ENCODE measurements around the gene OPTN. TPM values are rescaled to one million over a fixed set of nuclear protein-coding genes. Genes with fewer than 3 reads are reported as not detected.
"Not testable (repeated sequence)": the region's sequence is repeated elsewhere in the genome, so short reads cannot be mapped to it uniquely, and the experiment has no call there.

Gene OPTN
- polyA plus RNA-seq (ENCODE audit: insufficient read length): 38.0 TPM

DNA sequence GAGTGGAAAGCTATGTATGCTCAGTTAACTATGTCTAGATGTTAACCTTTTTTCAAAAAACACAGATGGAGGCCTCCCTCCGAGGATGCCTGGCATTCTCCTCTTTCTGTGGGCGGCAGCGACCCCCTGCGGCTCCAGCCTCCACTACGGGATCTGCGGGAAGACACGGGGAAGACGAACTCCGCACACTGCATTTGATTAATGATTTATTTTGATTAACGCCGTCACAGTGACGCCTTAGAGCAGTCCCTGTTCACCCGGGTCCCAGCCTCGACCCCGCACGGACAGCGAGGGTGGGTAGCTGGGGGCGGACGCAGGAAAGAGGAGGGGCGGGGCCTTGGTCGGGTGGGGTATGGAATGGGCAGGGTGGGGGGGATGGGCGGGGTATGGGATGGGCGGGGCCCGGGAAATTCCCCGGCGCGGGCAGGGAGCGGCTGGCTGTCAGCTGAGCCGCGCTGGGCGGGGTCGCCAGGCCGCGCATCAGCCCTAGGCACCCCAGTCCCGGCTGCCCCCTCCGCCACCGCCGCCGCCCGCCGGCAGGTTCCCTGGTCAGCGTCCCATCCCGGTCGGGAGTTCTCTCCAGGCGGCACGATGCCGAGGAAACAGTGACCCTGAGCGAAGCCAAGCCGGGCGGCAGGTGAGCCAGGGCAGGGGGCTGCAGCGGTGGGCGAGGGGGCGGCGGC lies at the start of gene OPTN:
Gene OPTN, plus strand, starts transcription at position 498 of the 683 bp plus-strand sequence. CDS start 8,960 bp downstream, outside the sequence.
- peak; percentile 80 for DNase-seq

DNA sequence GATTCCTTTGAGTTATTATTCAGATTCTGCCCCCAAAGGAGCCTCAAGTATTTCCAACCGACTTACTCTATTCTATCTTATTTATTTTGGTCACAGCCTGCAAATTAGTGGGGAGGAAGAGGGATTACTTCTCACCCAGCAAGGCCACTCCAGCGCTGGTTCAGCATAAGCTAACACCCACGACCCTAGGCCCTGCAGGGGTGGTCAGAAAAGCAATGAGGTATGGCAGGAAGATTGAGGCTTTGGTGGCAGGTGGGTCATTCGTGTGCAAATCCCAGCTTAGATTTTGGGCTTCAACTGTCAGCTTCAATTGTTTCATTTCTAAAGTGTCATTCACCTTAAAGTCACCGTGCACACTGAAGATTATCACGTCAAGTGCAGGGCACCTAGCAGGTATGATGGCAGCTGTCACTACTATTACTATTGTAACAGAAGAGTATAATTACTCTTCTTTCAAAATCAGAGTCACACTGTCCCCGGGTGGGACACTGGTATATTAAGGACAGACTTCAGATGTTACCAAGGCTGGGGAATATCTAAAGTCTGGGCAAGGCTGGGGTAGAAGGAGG lies 48.8 kb upstream of the OPTN start:
- no peak for DNase-seq

DNA sequence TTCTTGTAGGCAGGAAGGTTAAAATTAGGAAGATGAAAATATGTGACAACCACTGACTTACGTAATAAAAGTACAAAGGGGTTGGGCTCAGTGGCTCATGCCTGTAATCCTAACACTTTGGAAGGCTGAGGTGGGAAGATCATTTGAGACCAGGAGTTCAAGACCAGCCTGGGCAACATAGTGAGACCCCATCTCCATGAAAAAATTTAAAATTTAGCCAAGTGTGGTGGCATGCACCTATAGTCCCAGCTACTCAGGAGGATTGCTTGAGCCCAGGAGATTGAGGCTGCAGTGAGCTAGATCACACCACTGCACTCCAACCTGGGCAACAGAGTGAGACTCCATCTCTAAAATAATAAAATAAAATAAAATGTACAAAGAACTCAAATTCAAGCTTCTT lies 46.8 kb upstream of the OPTN start:
- DNase-seq: not testable (repeated sequence)

DNA sequence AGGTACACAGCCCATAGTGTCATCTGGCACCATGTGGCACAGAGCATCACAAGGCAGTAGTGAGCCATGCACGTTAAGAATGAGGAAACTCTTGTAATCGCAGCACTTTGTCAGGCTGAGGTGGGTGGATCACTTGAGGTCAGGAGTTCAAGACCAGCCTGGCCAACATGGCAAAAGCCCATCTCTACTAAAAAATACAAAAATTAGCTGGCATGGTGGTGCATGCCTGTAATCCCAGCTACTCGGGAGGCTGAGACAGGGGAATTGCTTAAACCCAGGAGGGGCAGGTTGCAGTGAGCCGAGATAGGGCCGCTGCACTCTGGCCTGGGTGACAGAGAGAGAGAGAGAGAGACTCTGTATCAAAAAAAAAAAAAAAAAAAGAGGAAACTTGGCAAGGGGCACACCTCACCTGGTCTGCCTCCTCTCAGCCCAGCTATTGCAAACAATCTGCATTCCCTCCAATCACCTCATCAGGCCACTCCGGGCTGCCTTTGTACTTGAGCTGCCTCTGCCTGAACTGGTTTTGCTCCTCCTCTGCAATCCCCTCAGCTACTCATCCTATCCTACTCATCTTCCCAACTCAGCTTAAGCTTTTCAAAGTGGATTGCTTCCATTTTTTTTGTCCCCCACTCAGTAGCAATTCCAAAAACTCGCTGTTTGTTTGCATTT lies 46.0 kb upstream of the OPTN start:
- no peak for DNase-seq

DNA sequence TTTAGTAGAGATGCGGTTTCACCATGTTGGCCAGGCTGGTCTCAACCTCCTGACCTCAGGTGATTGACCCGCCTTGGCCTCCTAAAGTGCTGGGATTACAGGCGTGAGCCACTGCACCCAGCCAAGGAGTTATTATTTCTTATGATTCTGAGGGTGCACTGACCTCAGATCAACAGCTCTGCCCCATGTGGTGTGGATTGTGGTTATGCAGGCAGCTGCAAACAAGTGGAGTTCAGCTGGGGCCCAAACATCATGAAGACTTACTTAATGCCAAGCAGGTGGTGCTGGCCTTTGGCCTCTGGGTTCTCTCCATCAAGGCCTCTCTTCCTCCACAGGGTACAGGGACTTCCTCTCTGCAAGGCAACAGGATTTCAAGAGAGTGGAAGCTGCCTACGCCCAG lies 45.1 kb upstream of the OPTN start:
- DNase-seq: no peak

DNA sequence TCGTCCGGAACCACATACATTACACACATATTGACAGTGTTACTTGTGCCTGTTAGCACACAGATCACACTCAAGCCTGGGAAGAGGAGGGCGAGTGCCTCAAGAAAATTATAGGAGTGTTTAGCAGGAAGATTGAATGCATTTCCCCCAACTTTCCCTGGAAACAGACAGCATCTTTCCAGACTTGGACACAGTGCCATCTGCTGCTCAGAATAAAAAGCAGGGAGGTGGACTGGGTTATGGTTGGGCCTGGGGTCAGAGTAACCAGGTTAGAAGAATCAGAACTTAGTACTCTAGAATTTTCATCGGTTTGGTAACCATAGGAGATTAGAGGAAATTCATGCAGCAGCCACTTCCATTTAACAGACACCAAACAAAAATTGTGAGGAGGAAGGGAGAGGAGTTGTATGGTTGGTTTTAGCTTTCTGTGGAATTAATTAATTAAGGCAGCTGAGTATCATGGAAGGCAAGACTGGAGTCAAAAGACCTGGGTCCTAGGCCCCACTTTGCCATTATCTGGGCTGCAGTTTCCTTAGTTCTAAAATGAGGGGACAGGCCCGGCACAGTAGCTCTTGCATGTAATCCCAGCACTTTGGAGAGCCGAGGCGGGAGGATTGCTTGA lies 43.4 kb upstream of the OPTN start:
- no peak for DNase-seq

DNA sequence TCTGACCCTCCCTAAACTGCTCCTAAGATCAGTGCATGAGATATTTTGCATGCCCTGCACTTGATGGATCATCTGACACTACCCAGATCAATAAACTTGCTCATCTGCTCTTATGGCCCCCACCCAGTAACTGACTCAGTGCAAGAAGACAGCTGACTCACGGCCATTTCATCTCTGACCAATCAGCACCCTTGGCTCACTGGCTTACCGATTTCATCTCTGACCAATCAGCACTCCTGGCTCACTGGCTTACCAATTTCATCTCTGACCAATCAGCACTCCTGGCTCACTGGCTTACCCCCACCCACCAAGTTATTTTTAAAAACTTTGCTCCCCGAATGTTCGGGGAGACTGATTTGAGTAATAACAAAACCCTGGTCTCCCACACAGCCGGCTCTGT lies 37.2 kb upstream of the OPTN start:
- no peak for DNase-seq

DNA sequence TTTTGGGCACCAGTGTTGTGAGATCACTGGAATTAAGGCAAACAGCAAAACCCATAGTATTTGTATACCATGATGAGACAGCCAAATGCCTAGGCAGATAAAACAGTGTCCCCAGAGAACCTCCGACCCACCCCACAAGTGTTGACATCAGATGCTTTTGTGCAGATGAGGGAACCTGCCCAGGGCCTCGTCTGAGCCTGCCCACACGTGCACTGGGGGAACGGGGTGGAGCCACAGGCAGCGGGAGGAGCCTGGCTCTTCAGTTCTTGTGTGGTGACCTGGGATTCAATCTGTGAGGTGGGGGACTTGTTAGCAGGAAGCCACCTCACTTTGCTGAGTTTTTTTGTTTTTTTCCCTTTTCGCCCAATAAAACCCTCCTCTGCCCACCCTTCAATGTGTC lies 33.4 kb upstream of the OPTN start:
- DNase-seq: no peak

DNA sequence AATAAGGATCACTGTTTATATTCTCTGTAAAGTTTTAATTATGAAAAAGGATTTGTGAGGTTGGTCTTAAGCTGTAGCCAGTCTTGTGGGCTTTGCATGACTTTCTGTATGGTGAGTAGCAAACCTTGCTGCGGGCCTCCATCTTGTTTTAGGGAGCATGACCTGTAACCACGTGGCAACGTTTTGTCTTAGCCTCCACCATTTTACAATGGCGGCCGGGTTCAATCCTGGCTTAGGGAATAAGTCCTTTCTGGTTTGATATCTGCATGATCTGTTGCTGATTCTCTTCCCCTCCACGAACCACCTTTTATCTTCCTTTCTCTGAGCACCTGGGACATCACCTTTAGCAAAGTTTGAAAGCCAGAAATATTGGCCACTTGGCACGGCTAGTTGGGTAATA lies 32.5 kb upstream of the OPTN start:
- no peak for DNase-seq

DNA sequence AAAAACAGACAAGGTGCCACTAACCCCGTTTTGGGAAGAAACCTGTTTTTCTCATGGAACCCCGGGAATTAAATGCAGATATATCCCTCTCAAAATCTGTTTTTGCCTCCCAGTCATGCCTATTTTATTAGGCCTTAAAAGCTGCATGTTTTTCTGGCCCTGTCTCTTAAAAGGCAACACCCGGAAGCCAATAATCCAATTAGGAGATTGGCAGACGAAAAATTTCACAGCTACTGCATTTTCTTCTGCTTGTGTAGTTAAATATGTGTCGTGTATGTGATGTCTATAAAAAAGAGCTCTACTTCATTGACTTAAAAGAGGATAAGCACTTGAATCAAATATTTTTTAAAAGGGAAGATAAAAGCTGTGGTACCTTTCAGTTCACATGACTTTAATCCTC lies 31.9 kb upstream of the OPTN start:
- DNase-seq: no peak

DNA sequence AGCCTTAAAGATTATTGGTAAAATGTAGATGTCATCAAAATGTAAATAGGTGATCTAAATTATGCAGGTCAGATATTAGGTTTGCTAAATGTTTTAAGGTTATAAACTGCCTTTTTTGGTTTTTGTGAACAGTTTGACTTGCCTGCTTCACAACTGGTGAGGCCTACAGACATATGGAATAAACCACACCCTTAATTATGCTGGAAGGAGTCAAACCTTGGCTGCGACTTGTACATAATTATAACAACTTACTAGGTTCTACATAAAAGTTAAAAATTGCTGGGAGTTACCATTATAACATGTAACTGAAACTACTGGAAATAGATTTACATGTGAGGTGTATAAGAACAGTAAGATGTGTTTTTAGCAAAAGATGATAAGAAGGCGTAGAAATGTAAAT lies 31.5 kb upstream of the OPTN start:
- DNase-seq: no peak

DNA sequence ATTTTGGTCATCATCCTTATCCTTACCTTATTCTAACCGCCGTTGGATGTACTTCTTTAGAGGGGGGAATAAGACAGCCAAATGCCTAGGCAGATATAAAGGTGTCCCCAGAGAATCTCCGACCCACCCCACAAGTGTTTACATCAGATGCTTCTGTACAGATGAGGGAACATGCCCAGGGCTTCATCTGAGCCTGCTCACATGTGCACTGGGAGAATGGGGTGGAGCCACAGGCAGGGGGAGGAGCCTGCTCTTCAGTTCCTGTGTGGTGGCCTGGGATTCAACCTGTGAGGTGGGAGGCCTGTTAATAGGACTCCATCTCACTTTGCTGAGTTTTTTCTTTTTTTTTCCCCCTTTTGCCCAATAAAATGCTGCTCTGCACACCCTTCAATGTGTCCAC lies 27.6 kb upstream of the OPTN start:
- no peak for DNase-seq

DNA sequence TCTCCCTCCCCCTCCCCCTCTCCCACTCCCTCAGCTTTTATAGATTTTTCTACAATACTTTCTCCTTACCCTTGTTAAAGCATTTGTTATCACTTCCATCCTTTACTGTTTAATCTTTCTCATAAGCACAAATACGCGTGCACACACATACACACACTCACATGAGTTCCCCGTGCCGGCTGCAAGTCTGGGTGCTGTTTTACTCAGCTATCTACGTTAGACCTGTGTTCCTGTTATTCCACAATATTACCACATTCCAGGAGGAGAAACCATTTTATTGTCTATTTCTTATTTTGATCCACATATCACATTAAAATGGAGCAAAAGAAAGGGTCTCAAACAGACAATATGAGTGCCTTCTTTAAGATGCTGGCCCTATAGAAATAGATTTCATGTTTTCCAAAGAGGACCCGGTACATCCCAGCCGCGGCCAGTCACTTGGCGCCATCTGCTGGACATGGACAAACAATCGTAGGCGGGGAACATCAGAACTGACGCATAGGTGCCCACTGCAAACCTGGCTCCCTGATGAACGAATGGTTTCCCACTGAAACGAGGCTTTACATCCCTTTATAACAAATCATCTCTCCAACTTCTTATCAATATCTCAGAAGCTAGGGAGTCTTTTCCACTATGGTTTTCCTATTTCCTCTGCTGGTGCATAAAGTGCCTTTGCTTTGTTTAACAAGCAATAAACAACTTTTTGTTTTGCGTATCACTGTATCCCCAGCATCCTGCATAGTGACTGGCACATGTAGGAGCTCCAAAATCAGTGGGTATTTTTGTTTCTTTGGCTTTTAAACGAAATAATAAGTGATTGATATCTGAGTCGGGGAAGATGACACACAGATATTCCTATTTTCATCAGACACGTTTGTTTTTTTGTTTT lies 25.2 kb upstream of the OPTN start:
- peak; percentile 69 for DNase-seq

DNA sequence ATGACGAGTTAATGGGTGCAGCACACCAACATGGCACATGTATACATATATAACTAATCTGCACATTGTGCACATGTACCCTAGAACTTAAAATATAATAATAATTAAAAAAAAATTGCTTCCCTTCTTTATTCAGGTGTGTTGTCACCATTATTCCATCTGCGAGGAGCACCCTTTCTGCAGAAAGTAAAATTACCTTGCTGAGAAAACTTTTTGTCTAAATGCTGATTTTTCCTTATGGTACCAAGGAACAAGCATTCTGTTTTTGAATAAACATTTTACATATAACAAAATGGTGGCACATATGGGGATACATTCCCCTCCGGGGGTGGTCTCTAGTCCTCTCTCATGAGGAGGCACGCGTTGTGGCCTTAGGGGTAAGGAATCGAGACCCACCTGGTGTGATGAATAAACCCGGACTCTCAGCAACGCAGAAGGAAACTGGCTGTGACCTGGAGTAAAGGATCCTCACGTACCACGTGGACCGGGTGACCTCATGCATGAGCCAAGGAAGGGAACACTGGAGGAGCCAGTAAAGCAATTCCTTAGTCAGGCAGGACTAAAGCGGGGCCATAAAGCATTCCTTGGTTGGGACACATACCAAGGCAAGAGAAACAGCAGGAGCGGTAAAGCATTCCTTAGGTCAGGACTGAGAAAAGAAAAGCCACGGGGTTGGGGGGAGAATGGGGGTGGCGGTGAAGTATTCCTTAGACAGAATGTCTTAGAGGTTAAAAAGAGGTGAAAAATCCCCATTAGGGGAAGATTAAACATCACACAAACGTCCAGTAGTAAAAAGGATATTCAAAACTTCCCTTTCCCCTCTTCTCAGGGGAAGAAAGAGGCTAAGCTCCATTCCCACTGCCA lies 20.8 kb upstream of the OPTN start:
- no peak for DNase-seq

DNA sequence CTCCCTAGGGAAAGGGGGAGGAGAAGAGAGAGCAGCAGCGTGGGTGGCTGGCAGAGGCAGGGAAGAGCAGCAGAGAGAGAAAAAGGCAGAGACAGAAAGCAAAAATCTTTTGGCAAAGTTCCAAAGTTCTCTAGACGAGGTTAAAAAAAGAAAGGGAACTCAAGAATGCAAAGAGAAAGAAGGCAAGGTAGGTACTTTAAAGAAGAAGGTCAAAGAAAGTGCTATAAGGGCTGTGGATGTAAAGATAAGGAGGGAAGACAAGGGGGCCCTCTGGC lies 20.2 kb upstream of the OPTN start:
- no peak for DNase-seq

DNA sequence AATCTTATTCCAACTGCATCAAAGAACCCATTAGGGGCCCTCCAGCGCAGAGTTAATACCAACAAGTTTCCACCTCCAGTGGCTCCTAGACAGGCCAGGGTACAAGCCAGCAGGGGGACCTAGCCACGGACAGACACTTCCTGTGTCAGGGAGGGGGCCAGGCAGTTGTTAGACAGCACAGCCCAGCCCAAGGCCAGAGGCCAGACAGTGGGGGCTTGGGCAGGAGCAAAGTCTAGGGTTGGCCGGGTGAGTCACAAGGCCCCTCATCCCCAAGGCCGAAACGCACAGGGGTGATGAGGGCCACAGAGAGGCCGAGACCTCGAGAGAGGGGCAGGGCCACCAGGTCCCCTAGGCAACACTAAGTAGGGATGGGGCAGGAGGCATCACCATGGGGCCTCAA lies 19.3 kb upstream of the OPTN start:
- DNase-seq: no peak

DNA sequence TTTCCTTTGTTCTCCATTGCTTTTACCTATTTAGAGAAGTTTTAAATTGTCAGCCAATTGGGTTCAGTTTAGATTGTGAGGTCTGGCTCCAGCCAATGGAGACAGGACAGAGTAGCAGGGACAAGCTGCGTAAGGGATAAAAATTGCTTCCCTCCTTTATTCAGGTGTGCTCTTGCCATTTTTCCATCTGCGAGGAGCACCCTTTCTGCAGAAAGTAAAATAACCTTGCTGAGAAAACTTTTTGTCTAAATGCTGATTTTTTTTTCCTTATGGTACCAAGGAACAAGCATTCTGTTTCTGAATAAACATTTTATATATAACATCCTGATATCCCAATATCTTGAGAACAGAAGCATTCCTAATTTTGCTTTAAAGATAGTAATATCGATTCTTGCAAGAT lies 16.3 kb upstream of the OPTN start:
- DNase-seq: not testable (repeated sequence)

DNA sequence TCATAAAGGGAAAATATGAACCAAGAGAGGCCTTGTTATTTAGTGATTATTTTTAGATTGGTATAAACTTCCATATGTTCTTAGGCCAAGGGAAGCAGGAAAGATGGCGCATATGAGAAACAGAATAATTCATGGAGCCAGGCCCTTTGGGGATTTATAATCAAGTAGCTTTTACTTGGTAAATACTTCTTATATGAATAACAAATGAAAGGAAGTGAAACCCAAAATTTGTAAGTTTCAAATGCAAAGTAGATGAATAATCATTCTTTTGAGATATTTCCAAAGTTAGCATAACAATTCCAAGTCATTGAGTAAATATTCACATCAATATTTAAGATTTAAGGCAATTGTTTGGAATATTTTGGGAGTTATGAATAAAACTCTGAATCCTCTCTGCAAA lies 13.9 kb upstream of the OPTN start:
- no peak for DNase-seq

DNA sequence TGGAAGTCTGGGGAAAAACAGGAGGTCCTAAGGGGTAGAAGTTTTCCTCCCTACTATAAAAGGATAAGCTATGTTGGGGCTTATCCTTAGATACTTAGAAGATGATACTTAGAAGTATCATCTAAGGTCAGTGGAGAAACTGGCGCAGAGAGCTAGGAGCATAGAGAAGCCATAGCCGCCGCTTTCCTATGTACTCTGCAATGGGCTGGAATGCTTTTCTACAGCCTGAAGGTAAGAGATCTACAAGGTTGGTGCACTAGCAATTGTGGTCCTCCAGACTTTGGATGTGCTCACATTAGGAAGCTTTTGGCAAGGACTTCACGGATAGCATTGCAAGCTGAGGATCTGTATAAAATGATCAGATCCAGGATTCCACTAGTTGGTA lies 12.4 kb upstream of the OPTN start:
- DNase-seq: no peak

DNA sequence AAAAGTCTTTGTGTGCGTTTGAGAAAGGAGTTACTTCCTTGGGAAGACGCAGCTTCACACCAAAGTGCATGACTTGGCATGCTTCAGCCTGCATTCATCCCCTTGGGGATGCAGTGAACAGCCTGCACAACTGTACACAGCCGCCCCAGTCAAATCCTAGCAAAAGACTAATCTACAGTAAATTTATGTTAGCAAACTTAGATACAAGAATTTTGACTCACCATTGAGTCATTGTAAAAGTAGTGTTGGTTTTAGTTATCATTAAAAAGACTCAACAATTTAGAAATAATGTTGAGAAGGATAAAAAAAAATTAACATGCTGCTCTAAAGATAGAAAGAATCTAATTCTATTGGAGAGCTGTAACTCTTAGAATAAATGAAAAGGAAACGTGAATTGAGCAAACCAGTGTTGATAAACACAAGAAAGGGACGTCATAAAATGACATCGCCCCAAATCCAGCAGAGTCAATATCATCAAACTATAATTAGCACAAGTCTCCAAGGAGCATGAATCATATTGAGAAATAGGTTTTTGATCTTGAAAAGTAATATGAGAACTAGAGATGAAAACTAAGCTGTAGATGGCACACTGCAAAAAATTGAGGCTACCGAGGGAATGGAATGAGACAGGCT lies 11.9 kb upstream of the OPTN start:
- DNase-seq: no peak

DNA sequence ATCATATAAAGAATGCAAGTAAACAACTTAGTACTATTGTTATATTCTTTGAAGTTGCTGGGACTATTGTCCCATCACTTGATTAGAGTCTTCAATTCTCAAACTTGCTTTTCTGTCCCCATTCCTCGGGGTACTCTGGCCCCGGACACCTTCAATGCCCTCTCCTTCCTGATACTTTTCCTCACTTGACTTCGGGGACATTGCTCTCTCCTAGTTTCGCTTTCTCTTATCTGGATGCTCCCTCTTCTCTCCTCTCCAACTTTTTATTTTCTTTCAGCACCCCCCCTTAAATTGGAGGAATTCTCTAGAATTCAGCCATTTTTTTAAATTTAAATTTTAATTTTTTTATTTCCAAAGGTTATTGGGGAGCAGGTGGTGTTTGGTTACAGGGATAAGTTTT lies 10.6 kb upstream of the OPTN start:
- no peak for DNase-seq

DNA sequence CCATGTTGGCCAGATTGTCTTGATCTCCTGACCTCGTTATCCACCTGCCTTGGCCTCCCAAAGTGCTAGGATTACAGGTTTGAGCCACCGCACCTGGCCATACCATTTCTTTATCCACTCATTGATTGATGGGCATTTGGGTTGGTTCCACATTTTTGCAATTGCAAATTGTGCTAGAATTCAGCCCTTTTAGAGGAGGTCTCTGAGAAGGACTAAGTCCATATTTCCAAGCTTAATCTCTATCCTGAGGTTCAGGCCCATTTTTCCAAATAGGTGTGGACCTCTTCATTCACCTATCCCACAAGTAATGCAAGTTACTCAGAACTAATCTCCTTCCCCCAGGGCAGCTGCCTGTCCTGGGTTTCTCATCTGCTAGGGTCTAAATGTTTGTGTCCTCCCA lies 9.7 kb upstream of the OPTN start:
- DNase-seq: no peak

Measured in hindlimb muscle (tissue), 1 donor.